Ishikawa (cell line): ENCODE measurements around the gene RPS6KA5.

ENCODE experiments used
- CEBPB ChIP-seq: IDR thresholded peaks from 2 replicates; pipeline ENCODE4 v1.6.1; 2012
- CREB1 ChIP-seq: IDR thresholded peaks from 2 replicates; pipeline ENCODE4 v1.6.1; 2012; ENCODE audit warnings: low read depth
- EGR1 ChIP-seq: IDR thresholded peaks from 2 replicates; pipeline ENCODE4 v1.6.1; 2012
- EP300 ChIP-seq: IDR thresholded peaks from 2 replicates; pipeline ENCODE4 v1.6.1; 2012; ENCODE audit warnings: borderline replicate concordance
- FOXM1 ChIP-seq: IDR thresholded peaks from 2 replicates; pipeline ENCODE4 v1.6.1; 2012; ENCODE audit warnings: low read depth, borderline replicate concordance
- NFIC ChIP-seq: IDR thresholded peaks from 2 replicates; pipeline ENCODE4 v1.6.1; 2012
- RAD21 ChIP-seq: IDR thresholded peaks from 2 replicates; pipeline ENCODE4 v1.6.1; 2012; ENCODE audit warnings: low read depth
- TAF1 ChIP-seq: IDR thresholded peaks from 2 replicates; pipeline ENCODE4 v1.6.1; 2012; ENCODE audit warnings: low read depth, mild to moderate bottlenecking
- TCF12 ChIP-seq: IDR thresholded peaks from 2 replicates; pipeline ENCODE4 v1.6.1; 2012; ENCODE audit warnings: low read depth
- TEAD4 ChIP-seq: IDR thresholded peaks from 2 replicates; pipeline ENCODE4 v1.6.1; 2012
- YY1 ChIP-seq: IDR thresholded peaks from 2 replicates; pipeline ENCODE4 v1.6.1; 2012; ENCODE audit warnings: low read depth
- ZBTB7A ChIP-seq: IDR thresholded peaks from 2 replicates; pipeline ENCODE4 v1.6.1; 2012; ENCODE audit warnings: low read depth
- TF ChIP-seq, protein P1 (sequence below): IDR thresholded peaks from 2 replicates; pipeline ENCODE4 v1.6.1; 2012; ENCODE audit warnings: low read depth, mild to moderate bottlenecking
- TF ChIP-seq, protein P2 (sequence below): IDR thresholded peaks from 2 replicates; pipeline ENCODE4 v1.6.1; 2012
- TF ChIP-seq, protein P3 (sequence below): IDR thresholded peaks from 2 replicates; pipeline ENCODE4 v1.6.1; 2012

RPS6KA5 gene

DNA sequence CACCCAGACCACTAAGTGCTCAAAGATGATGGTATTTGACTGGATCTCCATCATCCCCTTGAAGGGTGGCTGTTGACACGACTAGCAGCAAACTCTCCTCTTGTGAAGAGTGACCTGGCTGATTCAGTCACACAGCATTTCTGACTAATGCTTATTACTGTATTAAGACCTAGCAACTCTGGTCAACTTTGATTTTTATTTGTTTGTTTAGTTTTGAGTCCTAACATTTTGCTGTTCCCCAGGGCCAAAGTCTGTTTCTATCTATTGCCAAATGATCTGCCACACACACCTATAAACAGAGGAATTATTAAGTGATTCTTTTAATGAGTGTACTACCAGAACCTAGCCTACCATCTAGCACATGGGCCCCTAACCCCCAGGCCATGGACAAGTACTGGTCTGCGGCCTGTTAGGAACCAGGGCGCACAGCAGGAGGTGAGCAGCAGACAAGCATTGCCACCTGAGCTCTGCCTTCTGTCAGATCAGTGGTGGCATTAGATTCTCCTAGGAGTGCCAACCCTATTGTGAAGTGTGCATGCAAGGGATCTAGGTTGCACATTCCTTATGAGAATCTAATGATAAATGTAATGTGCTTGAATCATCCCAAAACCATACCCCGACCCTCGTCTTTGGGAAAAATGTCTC lies 120.0 kb downstream of the RPS6KA5 start:
- TF ChIP-seq RAD21 (no peak), CEBPB (no peak), EGR1 (no peak), TCF12 (no peak), NFIC (no peak), YY1 (no peak)
- TF ChIP-seq, protein P1, sequence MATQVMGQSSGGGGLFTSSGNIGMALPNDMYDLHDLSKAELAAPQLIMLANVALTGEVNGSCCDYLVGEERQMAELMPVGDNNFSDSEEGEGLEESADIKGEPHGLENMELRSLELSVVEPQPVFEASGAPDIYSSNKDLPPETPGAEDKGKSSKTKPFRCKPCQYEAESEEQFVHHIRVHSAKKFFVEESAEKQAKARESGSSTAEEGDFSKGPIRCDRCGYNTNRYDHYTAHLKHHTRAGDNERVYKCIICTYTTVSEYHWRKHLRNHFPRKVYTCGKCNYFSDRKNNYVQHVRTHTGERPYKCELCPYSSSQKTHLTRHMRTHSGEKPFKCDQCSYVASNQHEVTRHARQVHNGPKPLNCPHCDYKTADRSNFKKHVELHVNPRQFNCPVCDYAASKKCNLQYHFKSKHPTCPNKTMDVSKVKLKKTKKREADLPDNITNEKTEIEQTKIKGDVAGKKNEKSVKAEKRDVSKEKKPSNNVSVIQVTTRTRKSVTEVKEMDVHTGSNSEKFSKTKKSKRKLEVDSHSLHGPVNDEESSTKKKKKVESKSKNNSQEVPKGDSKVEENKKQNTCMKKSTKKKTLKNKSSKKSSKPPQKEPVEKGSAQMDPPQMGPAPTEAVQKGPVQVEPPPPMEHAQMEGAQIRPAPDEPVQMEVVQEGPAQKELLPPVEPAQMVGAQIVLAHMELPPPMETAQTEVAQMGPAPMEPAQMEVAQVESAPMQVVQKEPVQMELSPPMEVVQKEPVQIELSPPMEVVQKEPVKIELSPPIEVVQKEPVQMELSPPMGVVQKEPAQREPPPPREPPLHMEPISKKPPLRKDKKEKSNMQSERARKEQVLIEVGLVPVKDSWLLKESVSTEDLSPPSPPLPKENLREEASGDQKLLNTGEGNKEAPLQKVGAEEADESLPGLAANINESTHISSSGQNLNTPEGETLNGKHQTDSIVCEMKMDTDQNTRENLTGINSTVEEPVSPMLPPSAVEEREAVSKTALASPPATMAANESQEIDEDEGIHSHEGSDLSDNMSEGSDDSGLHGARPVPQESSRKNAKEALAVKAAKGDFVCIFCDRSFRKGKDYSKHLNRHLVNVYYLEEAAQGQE = no peak
- TF ChIP-seq, protein P2, sequence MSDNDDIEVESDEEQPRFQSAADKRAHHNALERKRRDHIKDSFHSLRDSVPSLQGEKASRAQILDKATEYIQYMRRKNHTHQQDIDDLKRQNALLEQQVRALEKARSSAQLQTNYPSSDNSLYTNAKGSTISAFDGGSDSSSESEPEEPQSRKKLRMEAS = no peak
- TF ChIP-seq, protein P3, sequence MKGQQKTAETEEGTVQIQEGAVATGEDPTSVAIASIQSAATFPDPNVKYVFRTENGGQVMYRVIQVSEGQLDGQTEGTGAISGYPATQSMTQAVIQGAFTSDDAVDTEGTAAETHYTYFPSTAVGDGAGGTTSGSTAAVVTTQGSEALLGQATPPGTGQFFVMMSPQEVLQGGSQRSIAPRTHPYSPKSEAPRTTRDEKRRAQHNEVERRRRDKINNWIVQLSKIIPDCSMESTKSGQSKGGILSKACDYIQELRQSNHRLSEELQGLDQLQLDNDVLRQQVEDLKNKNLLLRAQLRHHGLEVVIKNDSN = no peak

DNA sequence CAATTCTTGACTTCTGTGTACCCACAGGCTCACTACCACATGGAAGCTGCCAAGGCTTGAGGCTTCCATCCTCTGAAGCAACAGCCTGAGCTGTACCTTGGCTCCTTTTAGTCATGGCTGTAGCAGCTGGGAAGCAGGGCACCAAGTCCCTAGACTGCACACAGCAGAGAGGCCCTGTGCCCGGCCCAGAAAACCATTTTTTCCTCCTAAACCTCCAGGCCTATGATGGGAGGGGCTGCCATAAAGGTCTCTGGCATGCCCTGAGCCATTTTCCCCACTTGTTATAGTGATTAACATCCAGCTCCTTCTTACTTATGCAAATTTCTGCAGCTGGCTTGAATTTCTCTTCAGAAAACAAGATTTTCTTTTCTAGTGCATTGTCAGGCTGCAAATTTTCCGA lies 121.8 kb downstream of the RPS6KA5 start:
- TF ChIP-seq TCF12 (no peak), CEBPB (no peak), FOXM1 (no peak), YY1 (no peak), CREB1 (no peak)
- TF ChIP-seq, protein P3 = no peak
- TF ChIP-seq, protein P1 = no peak

DNA sequence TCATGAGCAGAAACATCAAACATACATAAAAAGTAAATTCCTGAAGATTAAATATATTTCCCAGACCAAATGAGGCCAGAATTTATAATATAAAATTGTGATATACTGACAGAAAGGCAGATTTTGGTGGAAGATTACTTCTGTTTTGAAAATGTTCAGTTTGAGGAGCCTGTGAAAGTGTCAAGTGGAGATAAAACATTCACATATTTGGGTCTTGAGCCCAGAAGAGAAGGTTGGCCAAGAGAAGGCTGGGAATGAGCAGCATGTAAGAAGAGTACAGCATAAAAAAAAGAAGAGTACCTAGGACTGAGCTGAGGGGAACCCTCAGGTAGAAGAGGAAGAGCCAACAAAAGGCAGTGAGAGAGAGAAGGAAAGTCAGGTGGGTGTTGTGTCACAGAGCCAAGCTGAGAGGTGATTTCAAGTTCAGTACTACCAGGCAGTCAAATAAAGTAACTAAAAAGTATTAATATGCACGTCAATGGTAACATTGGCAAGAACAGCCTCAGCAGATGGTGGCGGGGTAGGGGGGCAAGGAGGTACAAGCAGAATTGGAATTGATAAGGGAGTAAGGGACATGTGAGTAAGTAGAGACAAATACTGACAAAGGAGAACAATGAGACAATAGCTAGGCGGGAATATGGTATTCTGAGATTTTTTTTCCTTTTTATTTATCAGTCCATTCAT lies 123.5 kb downstream of the RPS6KA5 start:
- no peak for TF ChIP-seq TCF12
- TF ChIP-seq, protein P2 = no peak
- TF ChIP-seq RAD21 = no peak
- no peak for TF ChIP-seq CREB1
- TF ChIP-seq YY1 = no peak
- TF ChIP-seq TAF1 = no peak
- no peak for TF ChIP-seq TEAD4
- TF ChIP-seq EGR1 = no peak
- no peak for TF ChIP-seq EP300
- no peak for TF ChIP-seq NFIC

DNA sequence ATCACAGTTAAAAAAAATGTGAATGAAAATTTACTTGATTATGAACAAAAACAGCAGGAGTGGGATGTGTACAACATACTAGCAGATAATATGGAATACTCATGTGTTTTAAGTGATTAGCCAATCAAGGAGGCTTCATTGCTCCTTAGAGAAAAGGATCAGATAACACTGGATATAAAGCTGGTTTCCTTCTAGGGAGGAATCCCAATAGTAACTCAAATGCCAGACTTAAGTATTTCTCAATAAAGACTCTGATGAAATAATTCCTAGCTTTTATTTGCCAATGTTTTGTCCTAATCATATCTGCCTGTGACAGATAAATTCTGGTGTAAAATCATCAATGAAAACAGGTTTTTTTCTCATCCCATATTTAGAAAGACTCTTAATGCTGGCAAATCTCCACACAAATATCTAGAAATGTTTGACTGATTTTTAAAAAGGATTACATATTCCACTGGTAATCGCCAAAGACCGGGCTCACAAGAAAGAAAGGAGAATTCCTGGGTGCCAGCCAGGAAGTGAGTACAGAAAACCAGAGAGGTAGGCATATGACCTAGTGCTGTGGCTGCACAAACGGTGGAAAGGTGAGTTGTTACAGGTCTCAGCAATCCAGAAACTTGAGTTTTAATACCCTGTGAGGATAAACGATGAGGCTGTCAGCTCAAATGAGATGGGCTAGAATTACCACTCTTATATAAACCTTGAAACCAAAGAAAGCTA lies 135.7 kb downstream of the RPS6KA5 start:
- TF ChIP-seq YY1 (no peak), ZBTB7A (no peak), RAD21 (no peak), EP300 (no peak), TAF1 (no peak), FOXM1 (no peak), CREB1 (no peak)
- TF ChIP-seq, protein P1 = no peak
- TF ChIP-seq, protein P2 = no peak
- TF ChIP-seq, protein P3 = no peak
